ENCODE results near the gene GSS.

GRCh38 chr20:35000311-35000921 lies 44.8 kb upstream of the GSS start:
- no peak for TF ChIP-seq POLR2A (IDR thresholded peaks at IDR 0.05)
- TF ChIP-seq CTCF (IDR thresholded peaks at IDR 0.05) = no peak
